ENCODE results near the gene MMP17. TPM values are rescaled to one million over a fixed set of nuclear protein-coding genes. Genes with fewer than 3 reads are reported as not detected.

Gene MMP17
- polyA plus RNA-seq, 3 donors, result 2.8 to 78.3 (median 3.0) TPM

GRCh38 chr12:131853832-131854797, 25.9 kb downstream of the MMP17 start:
- intact Hi-C loops (cut with micrococcal nuclease), result loop anchor here in 1 of 2 donors (5.0 kb wide), 1 partner anchor 148 kb away; no protein-coding TSS in a partner anchor
- Histone ChIP-seq H2AFZ (ENCODE audit: insufficient read depth, low read depth, low read length, poor library complexity, severe bottlenecking) (no peak overlapping the region), H3K79me2 (ENCODE audit: insufficient read depth, low read length) (no peaks in the 10 kb centered on the region), H3K27me3 (ENCODE audit: control insufficient read depth in 2 of 2, insufficient read depth in 2 of 2, low read length in 2 of 2) (no peaks in the 10 kb centered on the region), H3K36me3 (replicated peaks in 1 of 2; ENCODE audit: control insufficient read depth in 1 of 2, insufficient read depth in 2 of 2, low read length in 2 of 2) (peaks cover 17 to 21% of the 10 kb centered on the region in 2 donors), H4K20me1 (ENCODE audit: insufficient read depth, low read length) (peaks cover 3% of the 10 kb centered on the region), H3K9ac (ENCODE audit: insufficient read depth, low read length, poor library complexity, severe bottlenecking) (no peak overlapping the region), H3K27ac (ENCODE audit: low read depth in 1 of 2, low read length in 2 of 2) (no peak overlapping the region), H3K4me3 (replicated peaks in 1 of 3; ENCODE audit: low read depth in 2 of 3, low read length in 3 of 3) (no peak overlapping the region), H3K9me3 (replicated peaks in 1 of 2; ENCODE audit: control insufficient read depth in 1 of 2, insufficient read depth in 1 of 2, low read length in 2 of 2) (no peaks in the 10 kb centered on the region), H3K4me2 (replicated peaks; ENCODE audit: extremely low read depth, low read length, poor library complexity, severe bottlenecking) (no peak overlapping the region), H3K4me1 (ENCODE audit: control insufficient read depth in 1 of 2, insufficient read depth in 2 of 2, low read length in 2 of 2) (peaks cover 13 to 18% of the 10 kb centered on the region in 2 donors)
- Mint-ChIP-seq H3K27me3 (ENCODE audit: low read depth in 3 of 3) (peaks cover 12 to 13% (median 12%) of the 10 kb centered on the region in 3 donors), H3K9me3 (peaks cover 0 to 3% (median 0%) of the 10 kb centered on the region in 7 donors), H3K4me3 (no peak overlapping the region), H3K36me3 (peaks cover 12 to 25% of the 10 kb centered on the region in 2 donors), H3K4me1 (peaks cover 12% of the 10 kb centered on the region), H3K27ac (peak overlapping the region in 1 of 7 donors; percentile 54)
- TF ChIP-seq, protein P1, sequence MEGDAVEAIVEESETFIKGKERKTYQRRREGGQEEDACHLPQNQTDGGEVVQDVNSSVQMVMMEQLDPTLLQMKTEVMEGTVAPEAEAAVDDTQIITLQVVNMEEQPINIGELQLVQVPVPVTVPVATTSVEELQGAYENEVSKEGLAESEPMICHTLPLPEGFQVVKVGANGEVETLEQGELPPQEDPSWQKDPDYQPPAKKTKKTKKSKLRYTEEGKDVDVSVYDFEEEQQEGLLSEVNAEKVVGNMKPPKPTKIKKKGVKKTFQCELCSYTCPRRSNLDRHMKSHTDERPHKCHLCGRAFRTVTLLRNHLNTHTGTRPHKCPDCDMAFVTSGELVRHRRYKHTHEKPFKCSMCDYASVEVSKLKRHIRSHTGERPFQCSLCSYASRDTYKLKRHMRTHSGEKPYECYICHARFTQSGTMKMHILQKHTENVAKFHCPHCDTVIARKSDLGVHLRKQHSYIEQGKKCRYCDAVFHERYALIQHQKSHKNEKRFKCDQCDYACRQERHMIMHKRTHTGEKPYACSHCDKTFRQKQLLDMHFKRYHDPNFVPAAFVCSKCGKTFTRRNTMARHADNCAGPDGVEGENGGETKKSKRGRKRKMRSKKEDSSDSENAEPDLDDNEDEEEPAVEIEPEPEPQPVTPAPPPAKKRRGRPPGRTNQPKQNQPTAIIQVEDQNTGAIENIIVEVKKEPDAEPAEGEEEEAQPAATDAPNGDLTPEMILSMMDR (IDR thresholded peaks at IDR 0.05), result no peak
- DNase-seq, result no peak
- 93% methylated on average over 30 of the region's 35 CpGs for WGBS (ENCODE audit: insufficient coverage)

- Mint-ChIP-seq H3K4me3 (no peak overlapping the region), H3K27me3 (ENCODE audit: low read depth in 3 of 3) (peaks cover 12 to 13% (median 12%) of the 10 kb centered on the region in 3 donors), H3K36me3 (peaks cover 10 to 18% of the 10 kb centered on the region in 2 donors), H3K27ac (peak overlapping the region in 1 of 7 donors; percentile 70), H3K9me3 (peaks cover 0 to 3% (median 0%) of the 10 kb centered on the region in 7 donors), H3K4me1 (peaks cover 15% of the 10 kb centered on the region)
- peaks cover 11 to 13% of the 10 kb centered on the region in 2 donors for H3K36me3 ChIP-seq (replicated peaks in 1 of 2; ENCODE audit: control insufficient read depth in 1 of 2, insufficient read depth in 2 of 2, low read length in 2 of 2)
- 96% methylated on average over 9 of the region's 16 CpGs for WGBS (ENCODE audit: insufficient coverage)
- H3K27ac ChIP-seq (ENCODE audit: low read depth in 1 of 2, low read length in 2 of 2), result no peak overlapping the region
- intact Hi-C loops (cut with micrococcal nuclease), result loop anchor here in 1 of 2 donors (5.0 kb wide), 1 partner anchor 147 kb away; no protein-coding TSS in a partner anchor
- peaks cover 17 to 22% of the 10 kb centered on the region in 2 donors for H3K4me1 ChIP-seq (ENCODE audit: control insufficient read depth in 1 of 2, insufficient read depth in 2 of 2, low read length in 2 of 2)
- no peak overlapping the region for H2AFZ ChIP-seq (ENCODE audit: insufficient read depth, low read depth, low read length, poor library complexity, severe bottlenecking)
- TF ChIP-seq, protein P1 (IDR thresholded peaks at IDR 0.05), result no peak
- no peak overlapping the region for H3K9ac ChIP-seq (ENCODE audit: insufficient read depth, low read length, poor library complexity, severe bottlenecking)
- H3K9me3 ChIP-seq (replicated peaks in 1 of 2; ENCODE audit: control insufficient read depth in 1 of 2, insufficient read depth in 1 of 2, low read length in 2 of 2), result no peaks in the 10 kb centered on the region
- no peak overlapping the region for H3K4me3 ChIP-seq (replicated peaks in 1 of 3; ENCODE audit: low read depth in 2 of 3, low read length in 3 of 3)
- H3K4me2 ChIP-seq (replicated peaks; ENCODE audit: extremely low read depth, low read length, poor library complexity, severe bottlenecking), result no peak overlapping the region
- H3K79me2 ChIP-seq (ENCODE audit: insufficient read depth, low read length), result no peaks in the 10 kb centered on the region
- H3K27me3 ChIP-seq (ENCODE audit: control insufficient read depth in 2 of 2, insufficient read depth in 2 of 2, low read length in 2 of 2), result no peaks in the 10 kb centered on the region
- no peak for DNase-seq
- H4K20me1 ChIP-seq (ENCODE audit: insufficient read depth, low read length), result peaks cover 3% of the 10 kb centered on the region
Observed at GRCh38 chr12:131854861-131855476, 26.8 kb downstream of the MMP17 start.
